22Rv1 (cell line): ENCODE measurements around the gene STMN1.

Experiments used
- CTCF ChIP-seq: fragments of 450-650 bp; IDR thresholded peaks from 2 replicates; pipeline ENCODE4 v1.5.1; 2017; ENCODE audit warnings: mild to moderate bottlenecking
- ZFX ChIP-seq: fragments of 450-650 bp; IDR thresholded peaks from 2 replicates; pipeline ENCODE4 v1.6.1; 2017; ENCODE audit warnings: antibody characterized with exemption, borderline replicate concordance

GRCh38 chr1:25854554-25854953 is 51.7 kb downstream of the STMN1 start:
- TF ChIP-seq CTCF = no peak
- TF ChIP-seq ZFX = no peak
